MV-4-11 (cell line): ENCODE measurements around the gene ENPEP.
"Not testable (repeated sequence)": the region's sequence is repeated elsewhere in the genome, so short reads cannot be mapped to it uniquely, and the experiment has no call there.

ENCODE experiments used
- DNase-seq: peaks from one replicate; lab custom pipeline; 2025; lab: John Stamatoyannopoulos, UW

The ENPEP gene

GRCh38 chr4:110516106-110516922, 40.4 kb downstream of the ENPEP start:
- peak; percentile 35 for DNase-seq

GRCh38 chr4:110518889-110519490, 43.0 kb downstream of the ENPEP start:
- peak; percentile 23 for DNase-seq

- DNase-seq: no peak
These were observed 44.9 kb downstream of the ENPEP start for GRCh38 chr4:110520886-110521285.

GRCh38 chr4:110526589-110526988, 50.6 kb downstream of the ENPEP start:
- DNase-seq: no peak

- no peak for DNase-seq
These were observed 51.2 kb downstream of the ENPEP start for GRCh38 chr4:110527156-110527555.

- DNase-seq: no peak
These were observed 57.1 kb downstream of the ENPEP start for GRCh38 chr4:110532901-110533589.

GRCh38 chr4:110533590-110533910, 57.6 kb downstream of the ENPEP start:
- DNase-seq: no peak

- peak; percentile 10 for DNase-seq
These were observed 58.0 kb downstream of the ENPEP start for GRCh38 chr4:110533940-110534339.

GRCh38 chr4:110540581-110540980, 64.6 kb downstream of the ENPEP start:
- no peak for DNase-seq

GRCh38 chr4:110540982-110541451, 65.1 kb downstream of the ENPEP start:
- DNase-seq: no peak

GRCh38 chr4:110543577-110543976, 67.6 kb downstream of the ENPEP start:
- no peak for DNase-seq

GRCh38 chr4:110544594-110544993, 68.6 kb downstream of the ENPEP start:
- DNase-seq: no peak

GRCh38 chr4:110550260-110550659, 74.3 kb downstream of the ENPEP start:
- DNase-seq: no peak

- no peak for DNase-seq
These were observed 77.2 kb downstream of the ENPEP start for GRCh38 chr4:110553197-110553596.

- DNase-seq: no peak
These were observed 91.3 kb downstream of the ENPEP start for GRCh38 chr4:110567214-110567613.

GRCh38 chr4:110576696-110577095, 100.7 kb downstream of the ENPEP start:
- DNase-seq: not testable (repeated sequence)

- no peak for DNase-seq
These were observed 110.3 kb downstream of the ENPEP start for GRCh38 chr4:110586131-110586850.

- no peak for DNase-seq
These were observed 111.8 kb downstream of the ENPEP start for GRCh38 chr4:110587666-110588285.

- no peak for DNase-seq
These were observed 113.3 kb downstream of the ENPEP start for GRCh38 chr4:110589297-110589696.

GRCh38 chr4:110595583-110595982, 119.6 kb downstream of the ENPEP start:
- DNase-seq: no peak

- DNase-seq: no peak
These were observed 120.5 kb downstream of the ENPEP start for GRCh38 chr4:110596431-110596830.

GRCh38 chr4:110597582-110597981, 121.6 kb downstream of the ENPEP start:
- DNase-seq: no peak
